Measurements from ENCODE around the gene LRRK1. TPM values are rescaled to one million over a fixed set of nuclear protein-coding genes. Genes with fewer than 3 reads are reported as not detected.

LRRK1 gene
- total RNA-seq, 1 donor from 2014 or later, result 6.6 TPM

GRCh38 chr15:101099183-101099582 lies 180.0 kb downstream of the LRRK1 start:
- Histone ChIP-seq H3K27me3 (ENCODE audit: control insufficient read depth, insufficient read depth, low read length) (no peaks in the 10 kb centered on the region), H3K36me3 (ENCODE audit: control insufficient read depth, insufficient read depth, low read length) (no peaks in the 10 kb centered on the region), H3K4me3 (ENCODE audit: low read depth, low read length) (no peak overlapping the region)
- TF ChIP-seq, protein P1, sequence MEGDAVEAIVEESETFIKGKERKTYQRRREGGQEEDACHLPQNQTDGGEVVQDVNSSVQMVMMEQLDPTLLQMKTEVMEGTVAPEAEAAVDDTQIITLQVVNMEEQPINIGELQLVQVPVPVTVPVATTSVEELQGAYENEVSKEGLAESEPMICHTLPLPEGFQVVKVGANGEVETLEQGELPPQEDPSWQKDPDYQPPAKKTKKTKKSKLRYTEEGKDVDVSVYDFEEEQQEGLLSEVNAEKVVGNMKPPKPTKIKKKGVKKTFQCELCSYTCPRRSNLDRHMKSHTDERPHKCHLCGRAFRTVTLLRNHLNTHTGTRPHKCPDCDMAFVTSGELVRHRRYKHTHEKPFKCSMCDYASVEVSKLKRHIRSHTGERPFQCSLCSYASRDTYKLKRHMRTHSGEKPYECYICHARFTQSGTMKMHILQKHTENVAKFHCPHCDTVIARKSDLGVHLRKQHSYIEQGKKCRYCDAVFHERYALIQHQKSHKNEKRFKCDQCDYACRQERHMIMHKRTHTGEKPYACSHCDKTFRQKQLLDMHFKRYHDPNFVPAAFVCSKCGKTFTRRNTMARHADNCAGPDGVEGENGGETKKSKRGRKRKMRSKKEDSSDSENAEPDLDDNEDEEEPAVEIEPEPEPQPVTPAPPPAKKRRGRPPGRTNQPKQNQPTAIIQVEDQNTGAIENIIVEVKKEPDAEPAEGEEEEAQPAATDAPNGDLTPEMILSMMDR (IDR thresholded peaks at IDR 0.05; ENCODE audit: insufficient read depth, low read length, poor library complexity, severe bottlenecking), result no peak
- DNase-seq (ENCODE audit: low read depth), result no peak

DNA sequence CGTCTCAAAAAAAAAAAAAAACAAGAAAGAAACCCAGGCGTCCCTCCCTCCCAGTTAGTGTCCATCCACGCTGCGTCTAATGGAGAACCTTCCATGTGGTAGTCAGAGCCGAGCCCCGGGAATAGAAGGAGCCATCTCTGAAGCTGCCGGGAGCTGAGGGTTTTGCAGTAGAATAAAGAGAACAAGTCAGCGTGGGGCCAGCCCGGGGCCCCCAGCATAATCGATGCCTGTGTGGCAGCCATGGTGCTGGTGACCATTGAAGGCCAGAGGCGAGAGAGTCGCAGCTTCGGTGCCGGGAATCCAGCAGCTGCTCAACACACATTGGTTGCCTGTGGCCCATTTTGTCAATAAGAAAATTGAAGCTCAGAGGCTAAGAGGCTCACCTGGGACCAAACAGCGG lies 181.0 kb downstream of the LRRK1 start:
- Histone ChIP-seq H3K36me3 (ENCODE audit: control insufficient read depth, insufficient read depth, low read length) (no peaks in the 10 kb centered on the region), H3K27me3 (ENCODE audit: control insufficient read depth, insufficient read depth, low read length) (no peaks in the 10 kb centered on the region), H3K4me3 (ENCODE audit: low read depth, low read length) (no peak overlapping the region)
- no peak for DNase-seq (ENCODE audit: low read depth)
- TF ChIP-seq, protein P1 (IDR thresholded peaks at IDR 0.05; ENCODE audit: insufficient read depth, low read length, poor library complexity, severe bottlenecking), result no peak

GRCh38 chr15:101100593-101101442 lies 181.7 kb downstream of the LRRK1 start:
- no peak for DNase-seq (ENCODE audit: low read depth)
- no peaks in the 10 kb centered on the region for H3K27me3 ChIP-seq (ENCODE audit: control insufficient read depth, insufficient read depth, low read length)
- H3K36me3 ChIP-seq (ENCODE audit: control insufficient read depth, insufficient read depth, low read length), result no peaks in the 10 kb centered on the region
- TF ChIP-seq, protein P1 (IDR thresholded peaks at IDR 0.05; ENCODE audit: insufficient read depth, low read length, poor library complexity, severe bottlenecking), result no peak
- H3K4me3 ChIP-seq (ENCODE audit: low read depth, low read length), result no peak overlapping the region

DNA sequence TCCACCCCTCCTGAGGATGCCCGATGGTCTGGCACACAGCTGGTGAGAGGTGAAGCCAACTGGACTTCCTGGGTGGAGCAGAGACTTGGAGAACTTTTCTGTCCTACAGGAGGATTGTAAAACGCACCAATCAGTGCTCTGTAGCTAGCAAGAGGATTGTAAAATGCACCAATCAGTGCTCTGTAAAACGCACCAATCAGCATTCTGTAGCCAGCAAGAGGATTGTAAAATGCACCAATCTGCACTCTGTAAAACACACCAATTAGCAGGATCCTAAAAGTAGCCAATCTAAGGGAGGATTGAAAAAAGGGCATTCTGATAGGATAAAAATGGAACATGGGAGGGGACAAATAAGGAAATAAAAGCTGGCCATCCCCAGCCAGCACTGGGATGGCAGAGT lies 182.5 kb downstream of the LRRK1 start:
- no peak for DNase-seq (ENCODE audit: low read depth)
- TF ChIP-seq, protein P1 (IDR thresholded peaks at IDR 0.05; ENCODE audit: insufficient read depth, low read length, poor library complexity, severe bottlenecking), result no peak
- Histone ChIP-seq H3K27me3 (ENCODE audit: control insufficient read depth, insufficient read depth, low read length) (no peaks in the 10 kb centered on the region), H3K36me3 (ENCODE audit: control insufficient read depth, insufficient read depth, low read length) (no peaks in the 10 kb centered on the region), H3K4me3 (ENCODE audit: low read depth, low read length) (no peak overlapping the region)

DNA sequence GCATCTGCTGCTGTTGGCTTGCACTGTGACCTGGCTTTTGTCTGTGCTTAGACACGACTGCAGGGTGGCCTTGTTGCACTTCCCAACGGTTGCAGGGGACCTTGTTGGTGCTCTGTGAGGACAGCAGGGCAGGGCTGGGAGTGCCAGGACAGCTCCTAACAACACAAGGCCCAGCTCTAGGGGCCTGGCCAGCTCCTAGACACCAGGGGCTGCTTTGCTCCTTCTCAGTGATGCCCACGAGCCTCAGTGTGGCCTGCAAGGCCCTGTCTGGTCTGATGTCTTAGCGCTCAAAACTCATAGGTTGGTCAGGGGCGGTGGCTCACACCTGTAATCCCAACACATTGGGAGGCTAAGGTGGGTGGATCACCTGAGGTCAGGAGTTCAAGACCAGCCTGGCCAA lies 183.6 kb downstream of the LRRK1 start:
- H3K27me3 ChIP-seq (ENCODE audit: control insufficient read depth, insufficient read depth, low read length), result no peaks in the 10 kb centered on the region
- DNase-seq (ENCODE audit: low read depth), result no peak
- no peaks in the 10 kb centered on the region for H3K36me3 ChIP-seq (ENCODE audit: control insufficient read depth, insufficient read depth, low read length)
- H3K4me3 ChIP-seq (ENCODE audit: low read depth, low read length), result no peak overlapping the region
- TF ChIP-seq, protein P1 (IDR thresholded peaks at IDR 0.05; ENCODE audit: insufficient read depth, low read length, poor library complexity, severe bottlenecking), result no peak

DNA sequence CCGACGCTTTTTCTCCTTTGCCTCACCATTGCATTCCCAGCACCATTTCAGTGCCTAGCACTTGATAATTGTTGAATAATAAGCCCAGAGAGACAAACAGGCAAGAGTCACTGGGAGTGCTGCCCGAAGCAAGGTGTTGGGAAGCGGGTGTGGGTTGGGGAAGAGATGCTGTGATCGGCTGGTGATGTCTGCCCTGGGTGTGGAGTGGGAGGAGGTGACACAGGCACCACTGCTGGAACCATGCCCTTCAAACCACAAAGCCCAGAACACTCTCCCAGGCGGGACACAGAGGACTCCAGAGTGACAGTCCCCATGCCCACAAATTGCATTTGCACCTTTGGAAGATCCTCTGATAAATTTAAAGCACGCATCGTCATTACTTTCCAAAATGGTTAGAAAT lies 184.4 kb downstream of the LRRK1 start:
- Histone ChIP-seq H3K36me3 (ENCODE audit: control insufficient read depth, insufficient read depth, low read length) (no peaks in the 10 kb centered on the region), H3K4me3 (ENCODE audit: low read depth, low read length) (no peak overlapping the region), H3K27me3 (ENCODE audit: control insufficient read depth, insufficient read depth, low read length) (no peaks in the 10 kb centered on the region)
- DNase-seq (ENCODE audit: low read depth), result no peak
- TF ChIP-seq, protein P1 (IDR thresholded peaks at IDR 0.05; ENCODE audit: insufficient read depth, low read length, poor library complexity, severe bottlenecking), result no peak

Measured in kidney epithelial cell (primary cell).